Measurements from ENCODE around the gene ROR1. TPM values are rescaled to one million over a fixed set of nuclear protein-coding genes. Genes with fewer than 3 reads are reported as not detected.

ROR1 gene
- total RNA-seq, 1 donor = 0.10 TPM

DNA sequence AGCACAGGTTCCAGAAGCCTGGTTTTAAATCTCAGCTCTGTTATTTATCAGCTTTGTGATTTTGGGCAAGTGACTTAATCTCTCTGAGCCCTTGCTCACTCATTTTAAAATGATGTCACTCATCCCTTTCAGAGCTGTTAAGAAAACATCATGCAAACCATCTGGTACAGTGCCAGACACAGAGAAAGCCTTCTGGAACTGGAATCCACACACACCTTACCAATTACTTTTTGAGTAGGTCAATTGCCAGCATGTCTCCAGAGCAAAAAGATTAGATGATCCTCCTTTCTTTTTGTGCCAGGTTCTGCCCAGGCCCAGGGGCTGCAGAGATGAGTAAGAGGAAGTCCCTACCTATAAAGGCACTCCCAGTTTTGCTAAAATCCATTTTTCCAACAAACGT, 61.3 kb downstream of the ROR1 start:
- Histone ChIP-seq H3K27me3 (ENCODE audit: insufficient read depth, low read length) (no peaks in the 10 kb centered on the region), H3K4me3 (ENCODE audit: low read length) (no peak overlapping the region), H3K9me3 (ENCODE audit: low read depth, low read length) (no peaks in the 10 kb centered on the region), H3K4me1 (ENCODE audit: insufficient read depth, low read length) (no peaks in the 10 kb centered on the region)

DNA sequence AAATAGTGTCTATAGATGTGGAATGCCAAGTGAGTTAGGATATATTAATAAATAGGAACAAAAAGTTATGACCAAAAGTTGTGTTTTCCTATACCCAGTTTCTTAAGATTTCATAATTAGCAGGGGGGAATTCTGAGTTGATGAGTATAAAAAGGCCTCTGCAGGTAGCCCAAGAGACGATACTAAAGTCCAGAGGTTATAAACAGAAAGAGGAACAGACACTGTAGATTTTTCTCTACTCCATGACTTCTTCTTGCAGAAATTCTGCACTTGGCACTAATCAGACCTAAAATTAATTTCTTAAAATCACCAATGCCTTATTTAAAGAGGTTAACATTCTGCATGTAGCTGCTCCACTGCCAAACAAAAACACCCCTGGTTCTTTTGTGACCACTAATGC, 62.6 kb downstream of the ROR1 start:
- no peaks in the 10 kb centered on the region for H3K4me1 ChIP-seq (ENCODE audit: insufficient read depth, low read length)
- no peaks in the 10 kb centered on the region for H3K9me3 ChIP-seq (ENCODE audit: low read depth, low read length)
- no peaks in the 10 kb centered on the region for H3K27me3 ChIP-seq (ENCODE audit: insufficient read depth, low read length)
- no peak overlapping the region for H3K4me3 ChIP-seq (ENCODE audit: low read length)

DNA sequence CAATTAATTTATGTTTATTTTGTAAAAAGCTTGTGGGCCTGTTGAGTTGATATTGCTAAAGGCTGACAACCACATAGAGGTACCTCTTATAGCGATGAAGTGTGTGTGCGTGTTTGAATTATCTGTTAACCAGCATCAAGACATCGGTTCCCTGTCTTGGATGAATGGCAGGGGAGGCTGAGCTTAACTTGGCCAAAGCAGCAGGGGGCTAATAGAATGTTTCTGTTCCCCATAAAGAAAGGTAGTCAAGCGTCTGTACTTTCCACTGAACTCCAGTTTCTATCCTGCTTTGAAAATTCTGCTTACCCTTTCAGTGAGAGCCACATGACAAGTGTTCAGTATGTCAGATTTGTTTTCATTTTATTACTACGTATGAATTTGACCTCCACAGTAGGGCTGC, 63.0 kb downstream of the ROR1 start:
- H3K4me3 ChIP-seq (ENCODE audit: low read length) = no peak overlapping the region
- H3K4me1 ChIP-seq (ENCODE audit: insufficient read depth, low read length) = no peaks in the 10 kb centered on the region
- H3K27me3 ChIP-seq (ENCODE audit: insufficient read depth, low read length) = no peaks in the 10 kb centered on the region
- H3K9me3 ChIP-seq (ENCODE audit: low read depth, low read length) = no peaks in the 10 kb centered on the region

DNA sequence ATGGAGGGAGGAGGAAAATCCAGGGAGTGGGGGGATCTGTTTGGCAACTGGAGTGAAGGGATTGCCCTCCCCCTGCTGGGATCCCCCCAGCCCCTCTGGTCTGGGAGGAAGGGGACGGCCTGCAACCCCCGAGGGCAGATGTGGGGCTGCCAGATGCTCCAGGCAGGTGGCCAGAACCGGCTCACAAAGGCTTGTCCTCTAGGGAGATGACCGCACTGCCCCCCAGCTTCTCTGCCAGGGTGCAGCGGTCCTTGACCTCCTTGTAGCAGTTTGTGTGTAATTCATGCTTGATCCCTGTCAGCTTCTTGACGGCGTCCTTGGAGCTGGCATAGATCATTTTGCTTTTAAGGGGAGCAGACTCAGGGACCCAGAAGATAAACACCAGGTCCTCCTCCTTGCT, 69.2 kb downstream of the ROR1 start:
- H3K9me3 ChIP-seq (ENCODE audit: low read depth, low read length) = no peaks in the 10 kb centered on the region
- no peaks in the 10 kb centered on the region for H3K27me3 ChIP-seq (ENCODE audit: insufficient read depth, low read length)
- H3K4me3 ChIP-seq (ENCODE audit: low read length) = no peak overlapping the region
- H3K4me1 ChIP-seq (ENCODE audit: insufficient read depth, low read length) = no peaks in the 10 kb centered on the region

GRCh38 chr1:63843884-63844283, 70.1 kb downstream of the ROR1 start:
- H3K4me1 ChIP-seq (ENCODE audit: insufficient read depth, low read length) = no peaks in the 10 kb centered on the region
- no peaks in the 10 kb centered on the region for H3K9me3 ChIP-seq (ENCODE audit: low read depth, low read length)
- no peak overlapping the region for H3K4me3 ChIP-seq (ENCODE audit: low read length)
- H3K27me3 ChIP-seq (ENCODE audit: insufficient read depth, low read length) = no peaks in the 10 kb centered on the region

DNA sequence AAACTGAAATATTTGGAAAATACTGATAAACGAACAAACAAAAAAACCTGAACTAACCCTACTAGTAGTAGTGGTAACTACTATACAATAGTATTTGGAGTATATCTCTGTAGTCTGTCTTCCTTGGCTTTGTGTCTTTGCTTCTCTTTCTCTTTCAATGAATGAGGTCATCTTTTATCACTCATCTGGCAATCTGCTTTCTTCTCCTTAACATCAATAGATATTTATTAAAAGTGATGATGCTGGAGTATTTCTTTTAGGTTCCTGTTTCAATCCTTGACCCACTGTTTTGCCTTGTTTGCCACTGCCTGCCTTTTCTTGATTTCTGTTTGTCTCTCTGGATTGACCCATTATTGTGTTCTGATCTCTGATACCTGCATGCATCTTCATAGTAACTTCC, 71.5 kb downstream of the ROR1 start:
- no peaks in the 10 kb centered on the region for H3K9me3 ChIP-seq (ENCODE audit: low read depth, low read length)
- no peaks in the 10 kb centered on the region for H3K4me1 ChIP-seq (ENCODE audit: insufficient read depth, low read length)
- H3K27me3 ChIP-seq (ENCODE audit: insufficient read depth, low read length) = no peaks in the 10 kb centered on the region
- no peak overlapping the region for H3K4me3 ChIP-seq (ENCODE audit: low read length)

DNA sequence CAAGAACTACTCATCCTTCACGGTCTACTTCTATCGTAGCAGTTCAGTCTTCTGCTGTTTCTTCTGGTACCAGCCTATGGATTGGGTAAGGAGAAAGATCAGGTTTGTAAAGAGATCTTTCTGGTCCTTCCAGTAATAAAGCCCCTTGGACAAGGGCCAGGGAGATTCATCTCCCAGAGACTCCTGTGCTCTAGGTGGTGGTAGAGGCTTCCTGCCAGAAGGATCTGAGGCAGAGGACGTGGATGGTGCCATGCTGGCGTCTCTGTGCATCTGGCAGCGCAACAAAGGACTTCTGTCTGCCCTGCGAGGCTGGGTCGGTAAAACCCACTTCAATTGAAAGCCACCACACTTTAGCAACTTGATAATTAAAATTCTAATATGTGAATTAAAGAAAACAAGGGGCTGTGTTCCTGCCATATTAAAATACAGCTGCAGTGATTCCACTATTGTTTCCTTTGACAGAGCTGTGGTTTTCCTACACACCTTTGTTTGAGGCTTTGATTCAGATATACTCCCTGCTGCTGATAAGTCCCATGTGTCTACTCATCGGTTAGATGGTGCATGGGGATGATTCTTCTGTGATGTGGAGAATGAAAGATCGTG, 73.6 kb downstream of the ROR1 start:
- H3K9me3 ChIP-seq (ENCODE audit: low read depth, low read length) = no peaks in the 10 kb centered on the region
- no peaks in the 10 kb centered on the region for H3K27me3 ChIP-seq (ENCODE audit: insufficient read depth, low read length)
- H3K4me1 ChIP-seq (ENCODE audit: insufficient read depth, low read length) = no peaks in the 10 kb centered on the region
- no peak overlapping the region for H3K4me3 ChIP-seq (ENCODE audit: low read length)

DNA sequence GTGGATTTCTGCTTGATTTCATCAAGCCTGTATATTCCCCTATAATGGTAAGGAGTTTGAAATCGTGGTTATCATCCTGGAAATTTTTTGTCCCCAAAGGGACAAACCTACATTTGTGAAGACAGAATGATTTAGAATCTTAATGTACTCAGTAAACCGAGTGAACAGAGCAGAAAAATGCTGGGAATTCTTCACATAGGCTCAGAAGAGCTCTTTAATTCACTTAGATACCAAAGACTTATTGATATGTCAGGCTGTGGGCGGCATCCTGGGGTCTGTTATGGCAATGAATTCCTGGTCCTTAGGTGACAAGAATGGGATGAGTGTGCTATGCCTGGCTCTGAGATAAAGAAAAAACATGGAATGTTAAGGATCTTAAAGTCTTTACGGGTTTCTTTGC, 74.9 kb downstream of the ROR1 start:
- H3K9me3 ChIP-seq (ENCODE audit: low read depth, low read length) = no peaks in the 10 kb centered on the region

GRCh38 chr1:63849149-63849548, 75.3 kb downstream of the ROR1 start:
- Histone ChIP-seq H3K9me3 (ENCODE audit: low read depth, low read length) (no peaks in the 10 kb centered on the region), H3K4me3 (ENCODE audit: low read length) (no peak overlapping the region), H3K4me1 (ENCODE audit: insufficient read depth, low read length) (no peaks in the 10 kb centered on the region), H3K27me3 (ENCODE audit: insufficient read depth, low read length) (no peaks in the 10 kb centered on the region)

More for the DNA sequence above, 74.9 kb downstream of the ROR1 start:
- no peak overlapping the region for H3K4me3 ChIP-seq (ENCODE audit: low read length)
- no peaks in the 10 kb centered on the region for H3K4me1 ChIP-seq (ENCODE audit: insufficient read depth, low read length)
- H3K27me3 ChIP-seq (ENCODE audit: insufficient read depth, low read length) = no peaks in the 10 kb centered on the region

DNA sequence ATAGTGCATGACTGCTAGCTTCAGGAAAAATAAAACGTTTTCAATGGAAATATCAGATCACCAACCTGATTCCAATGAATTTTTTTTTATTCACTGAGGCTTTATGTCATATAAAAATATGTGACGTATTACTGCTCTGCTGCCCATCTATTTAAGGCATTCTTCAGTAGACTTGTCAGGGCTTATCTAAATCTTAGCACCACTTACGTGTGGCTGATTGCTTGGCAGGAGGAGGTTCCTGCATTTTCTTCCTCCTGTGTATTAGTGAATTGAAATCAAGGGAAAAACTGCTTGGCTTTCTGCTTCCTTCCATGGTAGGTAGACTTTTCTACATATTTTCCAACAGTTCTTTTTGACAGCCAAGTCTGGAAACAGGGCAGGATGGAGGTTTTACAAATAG, 80.3 kb downstream of the ROR1 start:
- no peaks in the 10 kb centered on the region for H3K4me1 ChIP-seq (ENCODE audit: insufficient read depth, low read length)
- H3K27me3 ChIP-seq (ENCODE audit: insufficient read depth, low read length) = no peaks in the 10 kb centered on the region
- H3K4me3 ChIP-seq (ENCODE audit: low read length) = no peak overlapping the region
- H3K9me3 ChIP-seq (ENCODE audit: low read depth, low read length) = peaks cover 8% of the 10 kb centered on the region

- no peaks in the 10 kb centered on the region for H3K4me1 ChIP-seq (ENCODE audit: insufficient read depth, low read length)
- H3K9me3 ChIP-seq (ENCODE audit: low read depth, low read length) = peaks cover 8% of the 10 kb centered on the region
- H3K27me3 ChIP-seq (ENCODE audit: insufficient read depth, low read length) = no peaks in the 10 kb centered on the region
- H3K4me3 ChIP-seq (ENCODE audit: low read length) = no peak overlapping the region
Measured at GRCh38 chr1:63855942-63856341, 82.1 kb downstream of the ROR1 start.

- Histone ChIP-seq H3K4me3 (ENCODE audit: low read length) (no peak overlapping the region), H3K27me3 (ENCODE audit: insufficient read depth, low read length) (no peaks in the 10 kb centered on the region), H3K4me1 (ENCODE audit: insufficient read depth, low read length) (no peaks in the 10 kb centered on the region), H3K9me3 (ENCODE audit: low read depth, low read length) (peaks cover 8% of the 10 kb centered on the region)
Measured at GRCh38 chr1:63856924-63857323, 83.1 kb downstream of the ROR1 start.

GRCh38 chr1:63857478-63857877, 83.7 kb downstream of the ROR1 start:
- Histone ChIP-seq H3K4me3 (ENCODE audit: low read length) (no peak overlapping the region), H3K4me1 (ENCODE audit: insufficient read depth, low read length) (no peaks in the 10 kb centered on the region), H3K27me3 (ENCODE audit: insufficient read depth, low read length) (no peaks in the 10 kb centered on the region), H3K9me3 (ENCODE audit: low read depth, low read length) (peaks cover 8% of the 10 kb centered on the region)

DNA sequence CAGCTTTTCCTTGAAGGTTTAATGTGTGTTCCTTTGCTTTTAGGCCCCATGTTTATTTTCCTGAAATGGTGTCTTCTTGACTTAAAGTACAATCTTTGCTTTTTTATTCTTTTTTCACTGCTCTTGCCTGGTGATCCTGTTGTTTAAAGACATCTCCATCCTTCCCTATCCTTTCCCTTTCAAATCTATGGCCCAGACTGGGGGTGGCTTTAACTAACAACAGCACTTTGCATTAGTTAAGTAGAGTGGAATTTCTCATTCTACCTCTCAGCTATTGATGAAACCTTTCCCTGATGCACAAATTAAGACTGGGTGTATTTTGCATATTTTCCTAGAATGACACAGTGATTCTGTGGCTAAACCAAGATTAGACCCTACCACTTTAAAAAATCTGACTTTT, 84.3 kb downstream of the ROR1 start:
- Histone ChIP-seq H3K4me3 (ENCODE audit: low read length) (no peak overlapping the region), H3K9me3 (ENCODE audit: low read depth, low read length) (peaks cover 8% of the 10 kb centered on the region), H3K4me1 (ENCODE audit: insufficient read depth, low read length) (no peaks in the 10 kb centered on the region), H3K27me3 (ENCODE audit: insufficient read depth, low read length) (no peaks in the 10 kb centered on the region)

- no peak overlapping the region for H3K4me3 ChIP-seq (ENCODE audit: low read length)
- no peaks in the 10 kb centered on the region for H3K4me1 ChIP-seq (ENCODE audit: insufficient read depth, low read length)
- no peaks in the 10 kb centered on the region for H3K27me3 ChIP-seq (ENCODE audit: insufficient read depth, low read length)
- peaks cover 8% of the 10 kb centered on the region for H3K9me3 ChIP-seq (ENCODE audit: low read depth, low read length)
Measured at GRCh38 chr1:63859480-63860275, 85.9 kb downstream of the ROR1 start.

Data from mononuclear cell (primary cell).